ENCODE measurements around the gene MCM3AP.

The MCM3AP gene

DNA sequence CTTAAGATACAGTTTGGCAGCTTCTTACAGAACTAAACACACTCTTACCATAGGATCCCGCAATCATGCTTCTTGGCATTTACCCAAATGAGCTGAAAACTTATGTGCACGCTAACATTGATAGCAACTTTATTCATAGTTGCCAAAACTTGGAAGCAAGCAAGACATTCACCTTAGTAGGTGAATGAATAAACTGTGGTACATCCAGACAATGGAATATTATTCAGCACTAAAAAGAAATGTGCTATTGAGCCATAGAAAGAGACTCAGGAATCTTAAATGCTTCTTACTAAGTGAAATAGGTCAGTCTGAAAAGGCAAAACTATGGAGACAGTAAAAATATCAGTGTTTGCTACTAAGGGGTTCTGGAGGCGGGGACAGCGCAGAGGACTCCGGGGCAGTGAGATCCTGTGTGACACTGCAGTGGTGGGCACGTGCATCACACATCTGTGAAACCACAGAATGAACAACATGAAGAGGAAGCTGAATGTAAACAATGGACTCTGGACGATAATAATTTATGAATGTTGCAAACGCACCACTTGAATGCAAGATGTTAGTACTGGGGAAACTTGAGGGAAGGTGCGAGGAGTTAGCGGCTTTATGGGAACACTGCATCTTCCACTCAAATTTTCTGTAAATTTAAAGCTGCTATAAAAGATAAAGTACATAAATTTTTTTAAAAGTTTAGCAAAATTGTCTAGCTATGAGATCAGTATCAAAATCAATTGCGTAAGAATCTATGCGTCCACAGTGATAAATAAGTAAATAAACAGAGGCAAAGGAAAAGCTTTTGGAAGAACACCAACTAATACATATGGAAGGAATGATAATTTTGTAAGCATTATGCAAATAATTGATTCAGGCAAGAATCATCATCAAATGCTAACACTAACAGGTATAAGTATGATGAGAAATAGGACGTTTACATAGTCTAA lies 85.7 kb downstream of the MCM3AP start:
- Mint-ChIP-seq H3K36me3 (ENCODE audit: low read depth) (peaks cover 76% of the 10 kb centered on the region), H3K9me3 (no peaks in the 10 kb centered on the region), H3K4me3 (no peak overlapping the region), H3K4me1 (no peaks in the 10 kb centered on the region), H3K27me3 (ENCODE audit: low read depth) (no peaks in the 10 kb centered on the region), H3K27ac (no peak overlapping the region)
- TF ChIP-seq, protein P1, sequence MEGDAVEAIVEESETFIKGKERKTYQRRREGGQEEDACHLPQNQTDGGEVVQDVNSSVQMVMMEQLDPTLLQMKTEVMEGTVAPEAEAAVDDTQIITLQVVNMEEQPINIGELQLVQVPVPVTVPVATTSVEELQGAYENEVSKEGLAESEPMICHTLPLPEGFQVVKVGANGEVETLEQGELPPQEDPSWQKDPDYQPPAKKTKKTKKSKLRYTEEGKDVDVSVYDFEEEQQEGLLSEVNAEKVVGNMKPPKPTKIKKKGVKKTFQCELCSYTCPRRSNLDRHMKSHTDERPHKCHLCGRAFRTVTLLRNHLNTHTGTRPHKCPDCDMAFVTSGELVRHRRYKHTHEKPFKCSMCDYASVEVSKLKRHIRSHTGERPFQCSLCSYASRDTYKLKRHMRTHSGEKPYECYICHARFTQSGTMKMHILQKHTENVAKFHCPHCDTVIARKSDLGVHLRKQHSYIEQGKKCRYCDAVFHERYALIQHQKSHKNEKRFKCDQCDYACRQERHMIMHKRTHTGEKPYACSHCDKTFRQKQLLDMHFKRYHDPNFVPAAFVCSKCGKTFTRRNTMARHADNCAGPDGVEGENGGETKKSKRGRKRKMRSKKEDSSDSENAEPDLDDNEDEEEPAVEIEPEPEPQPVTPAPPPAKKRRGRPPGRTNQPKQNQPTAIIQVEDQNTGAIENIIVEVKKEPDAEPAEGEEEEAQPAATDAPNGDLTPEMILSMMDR (IDR thresholded peaks at IDR 0.05; ENCODE audit: unreplicated experiment in 3 of 3) = no peak

DNA sequence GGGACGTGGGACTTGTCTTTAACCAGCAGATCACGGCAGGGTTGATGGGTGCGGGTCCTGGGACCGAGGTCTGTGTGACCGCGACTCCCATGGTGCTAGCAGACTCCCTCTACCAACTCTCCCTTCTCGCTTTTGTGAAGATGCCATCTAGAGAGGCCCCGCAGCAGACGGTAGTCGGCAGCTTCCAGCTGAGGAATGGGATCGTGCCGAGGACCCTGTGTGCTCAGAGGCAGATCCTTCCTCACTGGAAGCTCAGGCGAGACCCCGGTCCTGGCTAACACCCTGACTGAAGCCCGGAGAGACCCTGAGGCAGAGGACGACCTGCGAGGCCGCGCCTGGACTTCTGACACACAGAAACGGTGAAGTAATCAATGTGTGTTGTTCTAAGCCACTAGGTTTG lies 88.7 kb downstream of the MCM3AP start:
- H3K4me3 Mint-ChIP-seq = no peak overlapping the region
- H3K27ac Mint-ChIP-seq = no peak overlapping the region
- H3K9me3 Mint-ChIP-seq = no peaks in the 10 kb centered on the region
- TF ChIP-seq, protein P1 (IDR thresholded peaks at IDR 0.05; ENCODE audit: unreplicated experiment in 3 of 3) = no peak
- no peaks in the 10 kb centered on the region for H3K4me1 Mint-ChIP-seq
- H3K27me3 Mint-ChIP-seq (ENCODE audit: low read depth) = no peaks in the 10 kb centered on the region
- H3K36me3 Mint-ChIP-seq (ENCODE audit: low read depth) = peaks cover 71% of the 10 kb centered on the region

DNA sequence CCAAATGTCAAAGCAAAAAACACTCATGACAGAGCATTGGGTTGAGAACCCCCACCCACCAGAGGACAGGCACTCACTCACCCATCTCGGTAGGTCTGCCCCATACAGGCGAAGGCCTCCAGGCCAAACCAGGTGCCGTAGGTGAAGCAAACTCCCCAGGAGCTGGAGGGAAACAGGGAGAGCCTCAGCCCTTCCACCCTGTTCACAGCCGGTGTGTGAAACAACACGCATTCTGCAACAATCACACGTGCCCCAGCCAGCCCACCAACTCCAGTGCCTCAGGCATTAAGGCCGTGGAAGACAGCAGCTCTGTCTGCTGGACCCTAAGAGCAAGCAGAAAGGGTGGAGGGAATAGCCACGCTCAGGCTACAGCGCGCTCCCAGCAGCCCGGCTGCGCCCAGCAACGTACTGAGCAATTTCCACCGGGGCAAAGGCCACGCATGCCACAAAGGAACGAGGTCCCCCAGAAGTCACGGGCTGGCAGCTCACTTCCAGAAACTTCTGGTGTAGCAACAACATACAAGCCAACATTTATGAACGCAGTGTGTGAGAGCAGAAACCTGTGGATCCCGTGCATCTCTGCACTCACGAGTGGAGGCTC lies 89.7 kb downstream of the MCM3AP start:
- TF ChIP-seq, protein P1 (IDR thresholded peaks at IDR 0.05; ENCODE audit: unreplicated experiment in 3 of 3) = no peak
- H3K36me3 Mint-ChIP-seq (ENCODE audit: low read depth) = peaks cover 76% of the 10 kb centered on the region
- no peak overlapping the region for H3K27ac Mint-ChIP-seq
- H3K4me1 Mint-ChIP-seq = no peaks in the 10 kb centered on the region
- H3K4me3 Mint-ChIP-seq = no peak overlapping the region
- no peaks in the 10 kb centered on the region for H3K27me3 Mint-ChIP-seq (ENCODE audit: low read depth)
- no peaks in the 10 kb centered on the region for H3K9me3 Mint-ChIP-seq

- no peaks in the 10 kb centered on the region for H3K27me3 Mint-ChIP-seq (ENCODE audit: low read depth)
- no peak overlapping the region for H3K4me3 Mint-ChIP-seq
- H3K4me1 Mint-ChIP-seq = no peaks in the 10 kb centered on the region
- no peaks in the 10 kb centered on the region for H3K9me3 Mint-ChIP-seq
- no peak overlapping the region for H3K27ac Mint-ChIP-seq
- peaks cover 67% of the 10 kb centered on the region for H3K36me3 Mint-ChIP-seq (ENCODE audit: low read depth)
- TF ChIP-seq, protein P1 (IDR thresholded peaks at IDR 0.05; ENCODE audit: unreplicated experiment in 3 of 3) = no peak
These were observed 90.8 kb downstream of the MCM3AP start for GRCh38 chr21:46194374-46195334.

- H3K4me3 Mint-ChIP-seq = no peak overlapping the region
- H3K27ac Mint-ChIP-seq = no peak overlapping the region
- no peaks in the 10 kb centered on the region for H3K27me3 Mint-ChIP-seq (ENCODE audit: low read depth)
- H3K4me1 Mint-ChIP-seq = peaks cover 6% of the 10 kb centered on the region
- TF ChIP-seq, protein P1 (IDR thresholded peaks at IDR 0.05; ENCODE audit: unreplicated experiment in 3 of 3) = no peak
- no peaks in the 10 kb centered on the region for H3K9me3 Mint-ChIP-seq
- H3K36me3 Mint-ChIP-seq (ENCODE audit: low read depth) = peaks cover 59% of the 10 kb centered on the region
These were observed 91.5 kb downstream of the MCM3AP start for GRCh38 chr21:46193829-46194373.
